HL-60 (cell line): Measurements from ENCODE around the gene MAPT.

Experiments used
- DNase-seq, 2 experiments: peaks; one replicate each; pipeline ENCODE4 v3.0.0-alpha.2; 2010 to 2020; ENCODE audit warnings: low read depth in 1 of 2, low spot score in 1 of 2
- H3K27ac ChIP-seq: fragments of 250-450 bp; sonication (Bioruptor Pico); replicated peaks from 2 replicates; pipeline ENCODE4 v1.5.1; 2020; ENCODE audit warnings: mild to moderate bottlenecking, moderate library complexity
- H3K27me3 ChIP-seq: fragments of 250-450 bp; sonication (Bioruptor Pico); 2 replicates; pipeline ENCODE4 v1.5.1; 2021; ENCODE audit warnings: mild to moderate bottlenecking, moderate library complexity; ENCODE audit not compliant: insufficient read depth, poor library complexity, severe bottlenecking
- H3K4me3 ChIP-seq: replicated peaks from 2 replicates; pipeline ENCODE4 v1.5.1; 2011; ENCODE audit warnings: mild to moderate bottlenecking, control low read depth, low read length; ENCODE audit not compliant: insufficient read depth
- CTCF ChIP-seq: IDR thresholded peaks from one replicate; pipeline ENCODE4 v1.5.1; 2011; ENCODE audit warnings: low read length, control low read depth, inconsistent platforms; ENCODE audit not compliant: insufficient read depth
- GABPA ChIP-seq: IDR thresholded peaks from 2 replicates; pipeline ENCODE4 v1.6.1; 2012; ENCODE audit warnings: low read depth
- POLR2AphosphoS5 ChIP-seq: IDR thresholded peaks from 2 replicates; pipeline ENCODE4 v1.6.1; 2012; ENCODE audit warnings: low read depth
- SPI1 ChIP-seq: IDR thresholded peaks from 2 replicates; pipeline ENCODE4 v1.6.1; 2012; ENCODE audit warnings: low read depth, mild to moderate bottlenecking, borderline replicate concordance
- TF ChIP-seq, protein P1 (sequence below): IDR thresholded peaks from 2 replicates; pipeline ENCODE4 v1.6.1; 2012; ENCODE audit warnings: low read depth; ENCODE audit not compliant: insufficient replicate concordance

The MAPT gene

GRCh38 chr17:45993962-45994627 lies 99.7 kb downstream of the MAPT start:
- no peak overlapping the region for H3K27ac ChIP-seq
- H3K4me3 ChIP-seq = no peak overlapping the region
- TF ChIP-seq SPI1 (no peak), GABPA (no peak), POLR2AphosphoS5 (no peak), CTCF (no peak)
- TF ChIP-seq, protein P1, sequence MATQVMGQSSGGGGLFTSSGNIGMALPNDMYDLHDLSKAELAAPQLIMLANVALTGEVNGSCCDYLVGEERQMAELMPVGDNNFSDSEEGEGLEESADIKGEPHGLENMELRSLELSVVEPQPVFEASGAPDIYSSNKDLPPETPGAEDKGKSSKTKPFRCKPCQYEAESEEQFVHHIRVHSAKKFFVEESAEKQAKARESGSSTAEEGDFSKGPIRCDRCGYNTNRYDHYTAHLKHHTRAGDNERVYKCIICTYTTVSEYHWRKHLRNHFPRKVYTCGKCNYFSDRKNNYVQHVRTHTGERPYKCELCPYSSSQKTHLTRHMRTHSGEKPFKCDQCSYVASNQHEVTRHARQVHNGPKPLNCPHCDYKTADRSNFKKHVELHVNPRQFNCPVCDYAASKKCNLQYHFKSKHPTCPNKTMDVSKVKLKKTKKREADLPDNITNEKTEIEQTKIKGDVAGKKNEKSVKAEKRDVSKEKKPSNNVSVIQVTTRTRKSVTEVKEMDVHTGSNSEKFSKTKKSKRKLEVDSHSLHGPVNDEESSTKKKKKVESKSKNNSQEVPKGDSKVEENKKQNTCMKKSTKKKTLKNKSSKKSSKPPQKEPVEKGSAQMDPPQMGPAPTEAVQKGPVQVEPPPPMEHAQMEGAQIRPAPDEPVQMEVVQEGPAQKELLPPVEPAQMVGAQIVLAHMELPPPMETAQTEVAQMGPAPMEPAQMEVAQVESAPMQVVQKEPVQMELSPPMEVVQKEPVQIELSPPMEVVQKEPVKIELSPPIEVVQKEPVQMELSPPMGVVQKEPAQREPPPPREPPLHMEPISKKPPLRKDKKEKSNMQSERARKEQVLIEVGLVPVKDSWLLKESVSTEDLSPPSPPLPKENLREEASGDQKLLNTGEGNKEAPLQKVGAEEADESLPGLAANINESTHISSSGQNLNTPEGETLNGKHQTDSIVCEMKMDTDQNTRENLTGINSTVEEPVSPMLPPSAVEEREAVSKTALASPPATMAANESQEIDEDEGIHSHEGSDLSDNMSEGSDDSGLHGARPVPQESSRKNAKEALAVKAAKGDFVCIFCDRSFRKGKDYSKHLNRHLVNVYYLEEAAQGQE = no peak
- H3K27me3 ChIP-seq = no peaks in the 10 kb centered on the region
- no peak for DNase-seq

- Histone ChIP-seq H3K4me3 (no peak overlapping the region), H3K27ac (no peak overlapping the region), H3K27me3 (no peaks in the 10 kb centered on the region)
- no peak for DNase-seq
- TF ChIP-seq CTCF = no peak
- no peak for TF ChIP-seq GABPA
- TF ChIP-seq, protein P1 = no peak
- no peak for TF ChIP-seq POLR2AphosphoS5
- no peak for TF ChIP-seq SPI1
Observed at GRCh38 chr17:45994987-45995386, 100.6 kb downstream of the MAPT start.

DNA sequence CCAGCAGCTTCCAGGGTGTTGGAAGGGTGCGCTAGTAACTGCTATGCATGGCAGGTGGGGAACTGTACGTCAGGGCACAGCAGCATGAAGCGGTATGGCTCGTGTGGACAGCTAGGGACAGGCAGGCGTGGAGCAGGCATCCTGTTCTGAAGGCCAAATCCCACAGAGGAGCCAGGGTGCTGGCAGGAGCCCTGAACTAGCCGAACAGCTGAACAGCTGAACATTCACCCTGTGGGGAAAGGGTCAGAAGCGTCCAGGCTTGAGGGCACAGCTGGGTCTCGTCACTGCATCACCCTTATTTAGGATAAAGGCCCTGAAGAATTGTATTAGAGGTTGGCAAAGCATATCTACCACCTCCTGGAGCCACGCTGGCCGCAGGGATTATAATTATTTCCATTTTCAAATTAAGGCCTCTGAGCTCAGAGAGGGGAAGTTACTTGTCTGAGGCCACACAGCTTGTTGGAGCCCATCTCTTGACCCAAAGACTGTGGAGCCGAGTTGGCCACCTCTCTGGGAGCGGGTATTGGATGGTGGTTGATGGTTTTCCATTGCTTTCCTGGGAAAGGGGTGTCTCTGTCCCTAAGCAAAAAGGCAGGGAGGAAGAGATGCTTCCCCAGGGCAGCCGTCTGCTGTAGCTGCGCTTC lies 101.4 kb downstream of the MAPT start:
- Histone ChIP-seq H3K27ac (no peak overlapping the region), H3K4me3 (no peak overlapping the region), H3K27me3 (no peaks in the 10 kb centered on the region)
- TF ChIP-seq, protein P1 = no peak
- TF ChIP-seq POLR2AphosphoS5 (no peak), SPI1 (no peak), CTCF (no peak), GABPA (no peak)
- DNase-seq = no peak
